HG02973 (cell line): Measurements from ENCODE around the gene DNAJC9.

Source experiments
- ATAC-seq: cut with Tn5 transposase; IDR thresholded peaks from one replicate; pipeline ENCODE4 v1.9.1; 2021; ENCODE audit warnings: moderate library complexity; ENCODE audit not compliant: unreplicated experiment

Gene DNAJC9

GRCh38 chr10:73239908-73240307 lies 7.1 kb downstream of the DNAJC9 start:
- ATAC-seq, result no peak

GRCh38 chr10:73238990-73239566 lies 8.0 kb downstream of the DNAJC9 start:
- ATAC-seq, result no peak

GRCh38 chr10:73234695-73235094 lies 12.4 kb downstream of the DNAJC9 start:
- no peak for ATAC-seq

- ATAC-seq, result no peak
Measured at GRCh38 chr10:73233883-73234282, 13.2 kb downstream of the DNAJC9 start.

- ATAC-seq, result no peak
Measured at GRCh38 chr10:73232887-73233286, 14.2 kb downstream of the DNAJC9 start.

- no peak for ATAC-seq
Measured at GRCh38 chr10:73229567-73229966, 17.5 kb downstream of the DNAJC9 start.

GRCh38 chr10:73228247-73228646 lies 18.8 kb downstream of the DNAJC9 start:
- no peak for ATAC-seq

GRCh38 chr10:73226663-73227062 lies 20.4 kb downstream of the DNAJC9 start:
- no peak for ATAC-seq

- no peak for ATAC-seq
Measured at GRCh38 chr10:73225518-73225917, 21.5 kb downstream of the DNAJC9 start.

GRCh38 chr10:73220989-73221388 lies 26.1 kb downstream of the DNAJC9 start:
- no peak for ATAC-seq

GRCh38 chr10:73219384-73219783 lies 27.7 kb downstream of the DNAJC9 start:
- no peak for ATAC-seq

- ATAC-seq, result no peak
Measured at GRCh38 chr10:73218431-73219191, 28.4 kb downstream of the DNAJC9 start.

GRCh38 chr10:73217628-73218027 lies 29.4 kb downstream of the DNAJC9 start:
- ATAC-seq, result no peak

- no peak for ATAC-seq
Measured at GRCh38 chr10:73215749-73216148, 31.3 kb downstream of the DNAJC9 start.

- ATAC-seq, result no peak
Measured at GRCh38 chr10:73211106-73211811, 35.8 kb downstream of the DNAJC9 start.

GRCh38 chr10:73210395-73211105 lies 36.5 kb downstream of the DNAJC9 start:
- ATAC-seq, result no peak

- ATAC-seq, result no peak
Measured at GRCh38 chr10:73209705-73210104, 37.4 kb downstream of the DNAJC9 start.

GRCh38 chr10:73207883-73208282 lies 39.2 kb downstream of the DNAJC9 start:
- ATAC-seq, result no peak

GRCh38 chr10:73206385-73206784 lies 40.7 kb downstream of the DNAJC9 start:
- ATAC-seq, result no peak

- ATAC-seq, result no peak
Measured at GRCh38 chr10:73205890-73206289, 41.2 kb downstream of the DNAJC9 start.

GRCh38 chr10:73205081-73205480 lies 42.0 kb downstream of the DNAJC9 start:
- no peak for ATAC-seq
